NB4 (cell line): ENCODE measurements around the gene PROM2.

Experiments
- MYC ChIP-seq: IDR thresholded peaks from 2 replicates; pipeline ENCODE4 v1.6.1; 2011; ENCODE audit warnings: low read depth, low read length
- POLR2A ChIP-seq: IDR thresholded peaks from 2 replicates; pipeline ENCODE4 v1.6.1; 2011; ENCODE audit warnings: mild to moderate bottlenecking; ENCODE audit not compliant: insufficient read length; ENCODE audit errors: extremely low read depth
- TF ChIP-seq, protein P1 (sequence below): IDR thresholded peaks from one replicate; pipeline ENCODE4 v1.5.1; 2012; ENCODE audit warnings: low read depth, low read length
- TF ChIP-seq, protein P2 (sequence below): IDR thresholded peaks from 2 replicates; pipeline ENCODE4 v1.6.1; 2011; ENCODE audit warnings: low read depth, low read length

DNA sequence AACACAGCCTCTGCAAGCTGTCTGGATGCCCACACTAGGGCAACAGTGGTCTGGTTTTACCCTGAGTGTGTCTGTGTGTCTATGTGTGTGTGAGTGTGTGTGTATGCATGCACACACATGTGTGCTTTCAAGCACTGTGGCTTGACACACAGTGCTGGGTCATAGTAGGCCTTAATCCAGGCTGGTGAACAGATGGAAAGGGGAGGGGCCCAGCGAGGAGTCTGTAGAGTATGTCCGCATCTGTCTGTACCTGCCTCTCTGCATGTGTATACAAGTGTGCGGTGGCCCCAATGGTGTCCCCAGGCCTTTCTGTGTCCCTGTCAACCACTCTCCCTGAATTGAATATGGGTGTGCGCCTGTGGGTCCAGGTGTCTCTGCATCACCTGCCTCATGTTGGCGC, 13.6 kb downstream of the PROM2 start:
- TF ChIP-seq POLR2A: no peak
- TF ChIP-seq, protein P1, sequence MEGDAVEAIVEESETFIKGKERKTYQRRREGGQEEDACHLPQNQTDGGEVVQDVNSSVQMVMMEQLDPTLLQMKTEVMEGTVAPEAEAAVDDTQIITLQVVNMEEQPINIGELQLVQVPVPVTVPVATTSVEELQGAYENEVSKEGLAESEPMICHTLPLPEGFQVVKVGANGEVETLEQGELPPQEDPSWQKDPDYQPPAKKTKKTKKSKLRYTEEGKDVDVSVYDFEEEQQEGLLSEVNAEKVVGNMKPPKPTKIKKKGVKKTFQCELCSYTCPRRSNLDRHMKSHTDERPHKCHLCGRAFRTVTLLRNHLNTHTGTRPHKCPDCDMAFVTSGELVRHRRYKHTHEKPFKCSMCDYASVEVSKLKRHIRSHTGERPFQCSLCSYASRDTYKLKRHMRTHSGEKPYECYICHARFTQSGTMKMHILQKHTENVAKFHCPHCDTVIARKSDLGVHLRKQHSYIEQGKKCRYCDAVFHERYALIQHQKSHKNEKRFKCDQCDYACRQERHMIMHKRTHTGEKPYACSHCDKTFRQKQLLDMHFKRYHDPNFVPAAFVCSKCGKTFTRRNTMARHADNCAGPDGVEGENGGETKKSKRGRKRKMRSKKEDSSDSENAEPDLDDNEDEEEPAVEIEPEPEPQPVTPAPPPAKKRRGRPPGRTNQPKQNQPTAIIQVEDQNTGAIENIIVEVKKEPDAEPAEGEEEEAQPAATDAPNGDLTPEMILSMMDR: no peak
- TF ChIP-seq, protein P2, sequence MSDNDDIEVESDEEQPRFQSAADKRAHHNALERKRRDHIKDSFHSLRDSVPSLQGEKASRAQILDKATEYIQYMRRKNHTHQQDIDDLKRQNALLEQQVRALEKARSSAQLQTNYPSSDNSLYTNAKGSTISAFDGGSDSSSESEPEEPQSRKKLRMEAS: no peak
- TF ChIP-seq MYC: no peak
